GM08714 (cell line): Measurements from ENCODE around the gene GBE1.

Experiments used
- H3K4me3 ChIP-seq: fragments of 200-500 bp; sonication (Bioruptor generic); 2 replicates; pipeline ENCODE4 v1.5.1; 2014; ENCODE audit warnings: mild to moderate bottlenecking, low read length, inconsistent platforms
- ZNF274 ChIP-seq: IDR thresholded peaks from 2 replicates; pipeline ENCODE4 v1.6.1; 2012; ENCODE audit warnings: mild to moderate bottlenecking, low read depth, low read length

Gene GBE1

GRCh38 chr3:81445712-81446111, 315.7 kb downstream of the GBE1 start:
- H3K4me3 ChIP-seq = no peak overlapping the region
- no peak for TF ChIP-seq ZNF274

- H3K4me3 ChIP-seq = no peak overlapping the region
- no peak for TF ChIP-seq ZNF274
Measured at GRCh38 chr3:81444817-81445460, 316.5 kb downstream of the GBE1 start.

DNA sequence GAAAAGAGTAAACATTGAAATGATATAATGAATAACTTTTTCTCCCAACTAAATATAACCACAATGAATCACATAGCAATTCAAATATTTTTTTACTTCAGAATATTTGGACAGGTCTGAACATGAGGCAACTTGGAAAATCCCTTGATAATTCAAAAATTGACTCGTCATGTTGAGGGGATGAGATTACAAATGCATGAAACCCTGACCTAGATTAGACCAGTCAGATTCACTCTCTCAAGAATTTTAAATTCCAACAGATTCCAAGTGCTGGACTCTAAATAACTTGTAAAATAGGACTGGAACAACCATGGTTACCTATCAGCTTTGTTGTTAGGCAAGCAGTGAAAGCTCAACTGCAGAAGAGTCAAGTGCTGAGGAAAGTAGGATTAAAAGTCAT, 317.5 kb downstream of the GBE1 start:
- H3K4me3 ChIP-seq = no peak overlapping the region
- TF ChIP-seq ZNF274 = no peak

DNA sequence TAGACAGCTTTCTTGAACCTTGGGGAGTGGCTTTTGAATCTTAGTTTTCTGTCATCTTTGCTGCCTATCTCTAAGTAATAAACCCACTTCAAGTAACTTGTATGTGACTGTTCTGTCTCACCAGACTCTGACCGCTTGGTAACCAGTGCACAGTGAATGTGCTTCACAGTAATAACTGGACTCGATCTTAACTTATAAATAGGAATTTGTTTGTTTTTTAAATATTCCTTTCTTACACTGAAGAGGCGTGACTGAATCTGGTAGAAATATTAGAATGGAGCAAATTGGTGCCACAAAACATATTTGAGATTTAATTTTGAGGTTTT, 318.0 kb downstream of the GBE1 start:
- no peak overlapping the region for H3K4me3 ChIP-seq
- TF ChIP-seq ZNF274 = no peak

- no peak for TF ChIP-seq ZNF274
- H3K4me3 ChIP-seq = no peak overlapping the region
Measured at GRCh38 chr3:81442758-81443456, 318.5 kb downstream of the GBE1 start.

DNA sequence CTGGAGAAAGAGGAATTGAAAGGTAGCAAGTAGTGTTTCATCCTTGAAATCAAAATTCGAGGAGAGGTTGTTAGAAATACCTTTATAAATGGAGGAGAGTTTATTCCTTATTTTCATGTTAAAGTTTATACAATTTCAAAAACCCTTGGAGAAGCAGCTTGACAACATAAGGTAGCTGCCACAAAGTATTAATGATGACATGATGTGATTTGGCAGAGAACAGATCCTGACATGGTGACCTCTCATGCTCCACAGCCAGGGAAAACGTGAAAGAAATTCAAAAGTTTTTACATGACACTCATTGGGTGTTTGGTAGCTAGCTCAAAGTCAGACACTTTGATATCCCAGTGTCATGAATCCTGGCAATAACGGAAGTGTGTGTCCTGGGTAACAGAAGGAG, 320.8 kb downstream of the GBE1 start:
- no peak overlapping the region for H3K4me3 ChIP-seq
- no peak for TF ChIP-seq ZNF274
